GM21723 (cell line): ENCODE measurements around the gene SLC27A4.

Experiments used
- ATAC-seq: cut with Tn5 transposase; IDR thresholded peaks from one replicate; pipeline ENCODE4 v1.9.1; 2021; ENCODE audit warnings: mild to moderate bottlenecking, moderate library complexity; ENCODE audit not compliant: unreplicated experiment

Gene SLC27A4

GRCh38 chr9:128390150-128390812 is 50.0 kb downstream of the SLC27A4 start:
- no peak for ATAC-seq

GRCh38 chr9:128390813-128391711 is 50.7 kb downstream of the SLC27A4 start:
- no peak for ATAC-seq

- no peak for ATAC-seq
Observed at GRCh38 chr9:128391956-128392301, 51.6 kb downstream of the SLC27A4 start.

- ATAC-seq, result no peak
Observed at GRCh38 chr9:128392302-128393144, 52.2 kb downstream of the SLC27A4 start.

- no peak for ATAC-seq
Observed at GRCh38 chr9:128393145-128393775, 52.9 kb downstream of the SLC27A4 start.

- no peak for ATAC-seq
Observed at GRCh38 chr9:128393970-128394369, 53.6 kb downstream of the SLC27A4 start.

- no peak for ATAC-seq
Observed at GRCh38 chr9:128394379-128395168, 54.2 kb downstream of the SLC27A4 start.

GRCh38 chr9:128396970-128397613 is 56.8 kb downstream of the SLC27A4 start:
- no peak for ATAC-seq

GRCh38 chr9:128397831-128398230 is 57.5 kb downstream of the SLC27A4 start:
- no peak for ATAC-seq

GRCh38 chr9:128399861-128400260 is 59.5 kb downstream of the SLC27A4 start:
- ATAC-seq, result no peak

- no peak for ATAC-seq
Observed at GRCh38 chr9:128404560-128404959, 64.2 kb downstream of the SLC27A4 start.

GRCh38 chr9:128405077-128405779 is 64.9 kb downstream of the SLC27A4 start:
- no peak for ATAC-seq

- ATAC-seq, result no peak
Observed at GRCh38 chr9:128405780-128406171, 65.4 kb downstream of the SLC27A4 start.

- ATAC-seq, result no peak
Observed at GRCh38 chr9:128406848-128407391, 66.6 kb downstream of the SLC27A4 start.

GRCh38 chr9:128408963-128409431 is 68.7 kb downstream of the SLC27A4 start:
- no peak for ATAC-seq

GRCh38 chr9:128409450-128409849 is 69.1 kb downstream of the SLC27A4 start:
- no peak for ATAC-seq

- no peak for ATAC-seq
Observed at GRCh38 chr9:128409978-128410377, 69.7 kb downstream of the SLC27A4 start.
